Sigmoid colon (tissue), 7 donors: ENCODE data around the gene YIPF1. TPM values are rescaled to one million over a fixed set of nuclear protein-coding genes. Genes with fewer than 3 reads are reported as not detected.

Experiments used
- DNase-seq: peaks from one replicate; pipeline ENCODE4 v3.0.0-alpha.2; 2019
- H3K27ac ChIP-seq, 4 donors: fragments of 200-600 bp; sonication (generic); one replicate each; pipeline ENCODE4 v1.5.1; 2016 to 2019; ENCODE audit warnings: mild to moderate bottlenecking in 1 of 4
- H3K27me3 ChIP-seq, 3 donors: fragments of 200-600 bp; sonication (generic); one replicate each; pipeline ENCODE4 v1.5.1; 2019; ENCODE audit warnings: mild to moderate bottlenecking in 1 of 3
- H3K36me3 ChIP-seq, 4 donors: fragments of 200-600 bp; sonication (generic); one replicate each; pipeline ENCODE4 v1.5.1; 2016 to 2019
- H3K4me1 ChIP-seq, 4 donors: fragments of 200-600 bp; sonication (generic); one replicate each; pipeline ENCODE4 v1.5.1; 2017 to 2019
- H3K4me3 ChIP-seq, 4 donors: fragments of 200-600 bp; sonication (generic); one replicate each; pipeline ENCODE4 v1.5.1; 2017 to 2019; ENCODE audit warnings: mild to moderate bottlenecking in 2 of 4, moderate library complexity in 1 of 4
- H3K9me3 ChIP-seq, 4 donors: fragments of 200-600 bp in 3 of 4; sonication (generic) in 3 of 4; one replicate each; pipeline versions ENCODE4 v1.5.1 to v1.6.1; 2013 to 2019
- EP300 ChIP-seq, 4 donors: sonication (generic); formaldehyde crosslinking; IDR thresholded peaks; one replicate each; pipeline ENCODE4 v1.6.1; 2017; ENCODE audit warnings: antibody characterized with exemption in 4 of 4
- POLR2A ChIP-seq, 2 donors: fragments of 450-650 bp; IDR thresholded peaks; one replicate each; pipeline ENCODE4 v1.6.1; 2016; ENCODE audit warnings: antibody characterized with exemption in 2 of 2, mild to moderate bottlenecking in 2 of 2, moderate library complexity in 2 of 2
- POLR2AphosphoS5 ChIP-seq, 4 donors: sonication (generic); formaldehyde crosslinking; IDR thresholded peaks; one replicate each; pipeline ENCODE4 v1.6.1; 2017; ENCODE audit warnings: antibody characterized with exemption in 4 of 4
- WGBS, 2 donors: extraction: QIAGEN DNeasy Blood & Tissue Kit; methylation state at CpG; one replicate each; pipeline ENCODE4 v1.1.7; 2013; 5-methylcytosine and 5-hydroxymethylcytosine counted together
- intact Hi-C: fragments of 100-400 bp; cut with DNase I; formaldehyde crosslinking; loops from one replicate; pipeline ENCODE4 v1.15.1; 2023
- polyA plus RNA-seq, 3 donors: library from polyadenylated mRNA; stranded (reverse); fragments of 200-250 nt; gene quantifications; one replicate each; pipeline ENCODE4 v1.2.3, GENCODE V29; 2013
- total RNA-seq, 4 donors: library from RNA; depleted of rRNA; stranded (reverse); fragments of >200 nt; gene quantifications; one replicate each; pipeline ENCODE4 v1.1.0, GENCODE V29; 2016
- TF ChIP-seq, protein P1 (sequence below), 4 experiments: fragments of 450-650 bp in 3 of 4; fragments of 200-600 bp in 1 of 4; IDR thresholded peaks; one replicate each; pipeline ENCODE4 v1.5.1; 2016 to 2019; ENCODE audit warnings: antibody characterized with exemption in 4 of 4, mild to moderate bottlenecking in 3 of 4, moderate library complexity in 2 of 4
- donor health status: healthy with polysubstance abuse.
- donor health status: Bipolar disorder and iron deficiency.
- donor health status: healthy.

The YIPF1 gene
- total and polyA plus RNA-seq, 7 donors, result 13.3 to 28.0 (median 23.3) TPM

DNA sequence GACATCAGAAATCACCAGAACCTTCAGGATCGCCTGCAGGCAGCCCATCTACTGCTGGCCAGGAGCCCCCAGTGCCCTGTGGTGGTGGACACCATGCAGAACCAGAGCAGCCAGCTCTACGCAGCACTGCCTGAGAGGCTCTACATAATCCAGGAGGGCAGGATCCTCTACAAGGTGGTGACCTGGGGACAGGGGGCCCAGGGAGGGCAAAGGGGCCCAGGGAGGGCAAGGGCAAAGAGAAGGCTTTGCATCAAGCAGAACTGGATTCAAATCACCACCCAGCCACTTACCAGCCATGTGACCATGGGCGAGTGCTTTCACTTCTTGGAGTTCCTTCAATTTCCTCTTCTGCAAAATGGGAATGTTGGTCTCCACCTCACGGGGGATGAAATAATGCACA is 16.5 kb upstream of the YIPF1 start:
- TF ChIP-seq POLR2AphosphoS5 (IDR thresholded peaks at IDR 0.05), result no peak
- TF ChIP-seq, protein P1, sequence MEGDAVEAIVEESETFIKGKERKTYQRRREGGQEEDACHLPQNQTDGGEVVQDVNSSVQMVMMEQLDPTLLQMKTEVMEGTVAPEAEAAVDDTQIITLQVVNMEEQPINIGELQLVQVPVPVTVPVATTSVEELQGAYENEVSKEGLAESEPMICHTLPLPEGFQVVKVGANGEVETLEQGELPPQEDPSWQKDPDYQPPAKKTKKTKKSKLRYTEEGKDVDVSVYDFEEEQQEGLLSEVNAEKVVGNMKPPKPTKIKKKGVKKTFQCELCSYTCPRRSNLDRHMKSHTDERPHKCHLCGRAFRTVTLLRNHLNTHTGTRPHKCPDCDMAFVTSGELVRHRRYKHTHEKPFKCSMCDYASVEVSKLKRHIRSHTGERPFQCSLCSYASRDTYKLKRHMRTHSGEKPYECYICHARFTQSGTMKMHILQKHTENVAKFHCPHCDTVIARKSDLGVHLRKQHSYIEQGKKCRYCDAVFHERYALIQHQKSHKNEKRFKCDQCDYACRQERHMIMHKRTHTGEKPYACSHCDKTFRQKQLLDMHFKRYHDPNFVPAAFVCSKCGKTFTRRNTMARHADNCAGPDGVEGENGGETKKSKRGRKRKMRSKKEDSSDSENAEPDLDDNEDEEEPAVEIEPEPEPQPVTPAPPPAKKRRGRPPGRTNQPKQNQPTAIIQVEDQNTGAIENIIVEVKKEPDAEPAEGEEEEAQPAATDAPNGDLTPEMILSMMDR (IDR thresholded peaks at IDR 0.05), result no peak
- no peak for TF ChIP-seq POLR2A (IDR thresholded peaks at IDR 0.05)
- TF ChIP-seq EP300 (IDR thresholded peaks at IDR 0.05), result no peak
- DNase-seq, result no peak
- Histone ChIP-seq H3K27me3 (no peaks in the 10 kb centered on the region), H3K27ac (no peak overlapping the region), H3K4me1 (no peaks in the 10 kb centered on the region), H3K9me3 (no peaks in the 10 kb centered on the region), H3K36me3 (no peaks in the 10 kb centered on the region), H3K4me3 (no peak overlapping the region)
- intact Hi-C loops, result no loop called here
- WGBS, 2 donors, result 92 to 95% methylated on average over 4 of the region's 4 CpGs

DNA sequence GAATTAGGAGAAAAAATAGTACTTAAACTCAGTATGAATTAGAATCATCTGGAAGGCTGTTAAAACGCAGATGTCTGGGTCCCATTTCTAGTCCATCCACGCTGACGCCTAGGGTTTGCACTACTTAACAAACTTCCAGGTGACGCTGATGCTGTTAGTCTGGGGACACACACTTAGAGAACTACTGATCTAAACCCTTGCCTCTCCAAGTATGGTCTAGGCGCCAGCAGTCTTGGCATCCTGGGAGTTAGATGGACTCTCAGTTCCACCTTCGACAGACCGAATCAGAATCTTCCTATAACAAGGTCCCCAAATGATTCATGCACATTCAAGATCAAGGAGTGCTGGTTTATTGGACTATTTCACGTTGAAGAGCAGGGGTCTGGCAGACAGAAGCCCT is 15.9 kb upstream of the YIPF1 start:
- WGBS, 2 donors, result 96% methylated on average over 8 of the region's 8 CpGs
- intact Hi-C loops, result no loop called here

DNA sequence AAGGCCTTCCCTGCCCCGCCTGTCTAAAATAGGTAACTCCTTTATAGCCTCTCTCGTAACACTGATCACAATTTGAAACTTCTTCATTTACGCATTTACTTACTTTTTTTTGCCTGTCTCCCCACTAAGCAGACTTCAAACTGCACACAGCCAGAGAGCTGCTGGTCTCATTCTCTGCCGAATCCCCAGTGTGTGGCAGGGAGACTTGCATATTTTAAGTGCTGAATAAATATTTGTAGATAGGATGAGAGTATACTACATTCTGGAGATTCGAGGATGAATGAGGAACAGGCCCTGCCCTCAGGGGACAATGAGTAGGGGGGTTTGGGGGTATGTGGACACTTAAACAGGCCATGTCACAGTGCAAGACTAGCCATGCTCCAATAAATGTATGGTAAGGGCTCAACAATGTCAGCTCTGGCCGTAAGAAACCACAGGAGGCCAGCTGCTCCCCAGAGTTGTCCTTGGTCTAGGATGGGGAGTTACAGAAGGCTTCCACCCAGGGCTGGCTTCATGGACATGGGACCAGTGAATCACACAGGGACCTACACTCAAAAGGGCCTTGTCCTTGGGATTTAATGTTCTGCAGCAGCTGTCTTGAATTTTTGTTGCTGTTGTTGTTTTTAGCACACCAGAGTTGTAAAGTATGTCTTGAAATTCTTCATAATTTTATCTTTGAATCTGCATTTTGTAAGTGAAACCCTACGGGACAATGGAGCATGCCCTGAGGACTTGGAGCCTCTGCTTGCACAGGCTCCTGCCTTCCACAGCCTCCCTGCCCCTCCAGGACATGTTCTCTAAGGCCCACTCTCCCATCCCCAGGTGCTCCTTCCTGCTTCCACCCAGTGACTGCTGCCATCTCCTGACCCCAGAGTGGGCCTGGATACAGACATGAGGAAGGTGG is 12.9 kb upstream of the YIPF1 start:
- DNase-seq, result no peak
- no peaks in the 10 kb centered on the region for H3K9me3 ChIP-seq
- intact Hi-C loops, result no loop called here
- no peak overlapping the region for H3K4me3 ChIP-seq
- H3K27me3 ChIP-seq, result no peaks in the 10 kb centered on the region
- no peaks in the 10 kb centered on the region for H3K36me3 ChIP-seq
- TF ChIP-seq POLR2A (IDR thresholded peaks at IDR 0.05), result no peak
- WGBS, 2 donors, result 70 to 79% methylated on average over 7 of the region's 7 CpGs
- H3K4me1 ChIP-seq, result peaks cover 0 to 23% (median 20%) of the 10 kb centered on the region in 4 donors
- no peak overlapping the region for H3K27ac ChIP-seq

More for the DNA sequence above, 15.9 kb upstream of the YIPF1 start:
- Histone ChIP-seq H3K4me3 (no peak overlapping the region), H3K9me3 (no peaks in the 10 kb centered on the region), H3K27me3 (no peaks in the 10 kb centered on the region), H3K36me3 (no peaks in the 10 kb centered on the region), H3K27ac (no peak overlapping the region), H3K4me1 (no peaks in the 10 kb centered on the region)
- TF ChIP-seq POLR2A (IDR thresholded peaks at IDR 0.05) (no peak), EP300 (IDR thresholded peaks at IDR 0.05) (no peak), POLR2AphosphoS5 (IDR thresholded peaks at IDR 0.05) (no peak)
- TF ChIP-seq, protein P1 (IDR thresholded peaks at IDR 0.05), result no peak
- no peak for DNase-seq

DNA sequence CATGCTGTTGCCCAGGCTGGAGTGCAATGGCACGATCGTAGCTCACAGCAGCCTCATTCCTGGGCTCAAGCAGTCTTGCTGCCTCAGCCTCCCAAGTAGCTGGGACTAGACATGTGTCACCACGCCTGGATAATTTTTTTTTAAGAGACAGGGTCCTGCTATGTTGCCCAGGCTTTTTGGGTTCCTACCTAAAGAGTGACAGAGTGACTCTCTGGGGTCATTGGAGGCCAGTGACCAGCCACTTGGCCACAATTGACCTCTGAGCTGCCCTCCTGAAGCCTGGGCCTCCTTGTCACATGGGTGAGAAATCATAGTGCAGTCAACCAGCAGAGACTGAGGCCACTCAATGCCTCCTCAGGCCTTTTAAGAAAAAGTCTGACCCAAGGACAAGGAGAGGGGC is 10.1 kb upstream of the YIPF1 start:
- Histone ChIP-seq H3K9me3 (no peaks in the 10 kb centered on the region), H3K36me3 (no peaks in the 10 kb centered on the region), H3K27me3 (no peaks in the 10 kb centered on the region), H3K27ac (no peak overlapping the region), H3K4me1 (peaks cover 0 to 46% (median 35%) of the 10 kb centered on the region in 4 donors), H3K4me3 (no peak overlapping the region)
- TF ChIP-seq POLR2AphosphoS5 (IDR thresholded peaks at IDR 0.05), result no peak
- no peak for TF ChIP-seq POLR2A (IDR thresholded peaks at IDR 0.05)
- TF ChIP-seq, protein P1 (IDR thresholded peaks at IDR 0.05), result no peak
- no peak for TF ChIP-seq EP300 (IDR thresholded peaks at IDR 0.05)
- intact Hi-C loops, result loop anchor here (5.0 kb wide), 1 partner anchor 153 kb away; the partner anchor contains the start of genes TCEANC2 and TMEM59
- DNase-seq, result no peak
- 88 to 89% methylated on average over 3 of the region's 3 CpGs for WGBS, 2 donors

DNA sequence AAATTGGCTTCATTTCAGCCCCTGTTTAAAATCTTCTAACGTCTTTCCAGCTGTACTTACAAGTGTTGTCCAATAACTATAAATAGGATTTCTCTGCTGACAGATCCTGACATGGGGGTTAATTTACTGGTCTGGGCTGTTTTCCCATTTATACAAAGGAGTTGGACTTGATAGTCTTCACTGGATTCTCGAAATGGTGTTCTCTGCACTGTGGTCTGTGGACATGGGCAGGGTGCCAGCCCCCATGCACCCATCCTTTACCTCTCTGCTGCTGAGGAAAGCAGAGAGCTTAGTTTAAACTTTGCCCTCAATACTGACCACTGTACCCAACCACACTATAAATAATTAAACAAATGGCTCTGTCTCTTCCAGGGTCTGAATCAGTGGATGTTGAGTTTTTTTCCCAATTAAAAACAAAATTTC is 9.6 kb upstream of the YIPF1 start:
- H3K4me3 ChIP-seq, result no peak overlapping the region
- intact Hi-C loops, result loop anchor here (5.0 kb wide), 1 partner anchor 153 kb away; the partner anchor contains the start of genes TCEANC2 and TMEM59
- H3K9me3 ChIP-seq, result no peaks in the 10 kb centered on the region
- peaks cover 0 to 46% (median 35%) of the 10 kb centered on the region in 4 donors for H3K4me1 ChIP-seq
- WGBS, 2 donors, result 5 to 19% methylated on average over 2 of the region's 2 CpGs
- TF ChIP-seq EP300 (IDR thresholded peaks at IDR 0.05) (no peak), POLR2AphosphoS5 (IDR thresholded peaks at IDR 0.05) (peak in 2 of 4 donors; percentile 38 to 41), POLR2A (IDR thresholded peaks at IDR 0.05) (no peak)
- TF ChIP-seq, protein P1 (IDR thresholded peaks at IDR 0.05), result no peak
- H3K27me3 ChIP-seq, result no peaks in the 10 kb centered on the region
- DNase-seq, result no peak
- no peaks in the 10 kb centered on the region for H3K36me3 ChIP-seq
- H3K27ac ChIP-seq, result peak overlapping the region in 3 of 4 donors; percentile 40 to 65 (median 62)
